ENCODE results near the gene STMN3.

Gene STMN3

DNA sequence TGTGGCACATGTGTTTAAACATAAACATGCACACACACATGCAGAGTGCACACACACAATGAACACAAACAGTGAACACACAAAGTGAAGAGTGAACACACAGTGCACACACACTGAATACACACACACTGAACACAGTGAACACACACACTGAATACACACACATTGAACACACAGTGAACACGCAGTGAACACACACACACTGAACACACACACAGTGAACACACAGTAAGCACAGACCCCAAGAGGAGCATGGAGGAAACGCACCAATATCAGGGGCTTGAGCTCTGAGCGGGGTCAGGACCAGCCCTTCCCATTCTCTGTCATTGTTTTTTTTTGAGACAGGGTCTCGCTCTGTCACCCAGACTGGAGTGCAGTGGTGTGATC is 62.1 kb downstream of the STMN3 start:
- Histone ChIP-seq H3K27me3 (ENCODE audit: insufficient read depth, poor library complexity, severe bottlenecking) (no peaks in the 10 kb centered on the region), H3K27ac (replicated peaks) (no peak overlapping the region), H3K4me3 (replicated peaks; ENCODE audit: insufficient read depth, low read length) (no peak overlapping the region)
- no peak for TF ChIP-seq POLR2AphosphoS5 (IDR thresholded peaks at IDR 0.05; ENCODE audit: low read depth)
- no peak for TF ChIP-seq CTCF (IDR thresholded peaks at IDR 0.05; ENCODE audit: insufficient read depth, low read length)
- TF ChIP-seq, protein P1, sequence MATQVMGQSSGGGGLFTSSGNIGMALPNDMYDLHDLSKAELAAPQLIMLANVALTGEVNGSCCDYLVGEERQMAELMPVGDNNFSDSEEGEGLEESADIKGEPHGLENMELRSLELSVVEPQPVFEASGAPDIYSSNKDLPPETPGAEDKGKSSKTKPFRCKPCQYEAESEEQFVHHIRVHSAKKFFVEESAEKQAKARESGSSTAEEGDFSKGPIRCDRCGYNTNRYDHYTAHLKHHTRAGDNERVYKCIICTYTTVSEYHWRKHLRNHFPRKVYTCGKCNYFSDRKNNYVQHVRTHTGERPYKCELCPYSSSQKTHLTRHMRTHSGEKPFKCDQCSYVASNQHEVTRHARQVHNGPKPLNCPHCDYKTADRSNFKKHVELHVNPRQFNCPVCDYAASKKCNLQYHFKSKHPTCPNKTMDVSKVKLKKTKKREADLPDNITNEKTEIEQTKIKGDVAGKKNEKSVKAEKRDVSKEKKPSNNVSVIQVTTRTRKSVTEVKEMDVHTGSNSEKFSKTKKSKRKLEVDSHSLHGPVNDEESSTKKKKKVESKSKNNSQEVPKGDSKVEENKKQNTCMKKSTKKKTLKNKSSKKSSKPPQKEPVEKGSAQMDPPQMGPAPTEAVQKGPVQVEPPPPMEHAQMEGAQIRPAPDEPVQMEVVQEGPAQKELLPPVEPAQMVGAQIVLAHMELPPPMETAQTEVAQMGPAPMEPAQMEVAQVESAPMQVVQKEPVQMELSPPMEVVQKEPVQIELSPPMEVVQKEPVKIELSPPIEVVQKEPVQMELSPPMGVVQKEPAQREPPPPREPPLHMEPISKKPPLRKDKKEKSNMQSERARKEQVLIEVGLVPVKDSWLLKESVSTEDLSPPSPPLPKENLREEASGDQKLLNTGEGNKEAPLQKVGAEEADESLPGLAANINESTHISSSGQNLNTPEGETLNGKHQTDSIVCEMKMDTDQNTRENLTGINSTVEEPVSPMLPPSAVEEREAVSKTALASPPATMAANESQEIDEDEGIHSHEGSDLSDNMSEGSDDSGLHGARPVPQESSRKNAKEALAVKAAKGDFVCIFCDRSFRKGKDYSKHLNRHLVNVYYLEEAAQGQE (IDR thresholded peaks at IDR 0.05; ENCODE audit: insufficient replicate concordance, low read depth) = no peak
- no peak for TF ChIP-seq GABPA (IDR thresholded peaks at IDR 0.05; ENCODE audit: low read depth)
- DNase-seq (ENCODE audit: low read depth in 1 of 2, low spot score in 1 of 2) = no peak

GRCh38 chr20:63590218-63591146 is 62.7 kb downstream of the STMN3 start:
- Histone ChIP-seq H3K27ac (replicated peaks) (no peak overlapping the region), H3K27me3 (ENCODE audit: insufficient read depth, poor library complexity, severe bottlenecking) (no peaks in the 10 kb centered on the region), H3K4me3 (replicated peaks; ENCODE audit: insufficient read depth, low read length) (no peak overlapping the region)
- TF ChIP-seq, protein P1 (IDR thresholded peaks at IDR 0.05; ENCODE audit: insufficient replicate concordance, low read depth) = no peak
- TF ChIP-seq SPI1 (IDR thresholded peaks at IDR 0.05; ENCODE audit: borderline replicate concordance, low read depth) (no peak), POLR2AphosphoS5 (IDR thresholded peaks at IDR 0.05; ENCODE audit: low read depth) (no peak), CTCF (IDR thresholded peaks at IDR 0.05; ENCODE audit: insufficient read depth, low read length) (no peak), GABPA (IDR thresholded peaks at IDR 0.05; ENCODE audit: low read depth) (no peak)
- DNase-seq (ENCODE audit: low read depth in 1 of 2, low spot score in 1 of 2) = no peak
